HEK293 (cell line): Measurements from ENCODE around the gene FAM120A.

Source experiments
- CTCF ChIA-PET: fragments of 350-600 bp; formaldehyde crosslinking; extraction: SDS; loops from one replicate; lab custom pipeline; 2021; ENCODE audit warnings: antibody characterized with exemption; lab: Yijun Ruan, JAX
- POLR2A ChIA-PET: fragments of 300-600 bp; formaldehyde crosslinking; extraction: SDS; loops from one replicate; lab custom pipeline; 2020; ENCODE audit warnings: antibody characterized with exemption, inconsistent platforms; lab: Yijun Ruan, JAX
- H3K27ac ChIP-seq: fragments of 200-500 bp; sonication (Bioruptor generic); 2 replicates; pipeline ENCODE4 v1.5.1; 2014; ENCODE audit warnings: low read depth, low read length, control low read depth, inconsistent platforms; ENCODE audit errors: extremely low read depth
- H3K36me3 ChIP-seq, 2 experiments: fragments of 200-500 bp in 1 of 2; sonication (Bioruptor generic) in 1 of 2; 1 replicate in 1 of 2; 2 replicates in 1 of 2; pipeline ENCODE4 v1.5.1; 2014 to 2017; ENCODE audit warnings: inconsistent platforms in 2 of 2, low read length in 2 of 2; ENCODE audit not compliant: control insufficient read depth in 2 of 2, insufficient read depth in 1 of 2
- H3K4me1 ChIP-seq: fragments of 200-500 bp; sonication (Bioruptor generic); 2 replicates; pipeline ENCODE4 v1.5.1; 2014; ENCODE audit warnings: mild to moderate bottlenecking, low read length, inconsistent platforms; ENCODE audit not compliant: control insufficient read depth, insufficient read depth
- H3K4me3 ChIP-seq: 2 replicates; pipeline ENCODE4 v1.5.1; 2011; ENCODE audit warnings: low read depth, mild to moderate bottlenecking, control low read depth, low read length, moderate library complexity
- H3K9me3 ChIP-seq: fragments of 200-500 bp; sonication (Bioruptor generic); 2 replicates; pipeline ENCODE4 v1.5.1; 2014; ENCODE audit warnings: low read depth, low read length, inconsistent platforms; ENCODE audit not compliant: control insufficient read depth, insufficient read depth
- BCL11A ChIP-seq: fragments of 450-650 bp; formaldehyde crosslinking; IDR thresholded peaks from 2 replicates; pipeline ENCODE4 v1.5.1; 2016; ENCODE audit warnings: low read depth, missing biosample characterization, missing genetic modification characterization
- FEZF1 ChIP-seq: fragments of 450-650 bp; formaldehyde crosslinking; IDR thresholded peaks from 2 replicates; pipeline ENCODE4 v1.5.1; 2016; ENCODE audit warnings: missing biosample characterization, missing genetic modification characterization
- HOXC10 ChIP-seq: sonication (generic); formaldehyde crosslinking; IDR thresholded peaks from 2 replicates; pipeline ENCODE4 v1.8.1; 2023; ENCODE audit warnings: mild to moderate bottlenecking, missing genetic modification reagents
- TCF7L2 ChIP-seq: IDR thresholded peaks from 2 replicates; pipeline ENCODE4 v1.6.1; 2011; ENCODE audit warnings: low read depth, mild to moderate bottlenecking, inconsistent platforms, low read length, moderate library complexity, borderline replicate concordance
- ZBTB8A ChIP-seq: fragments of 450-650 bp; formaldehyde crosslinking; IDR thresholded peaks from 2 replicates; pipeline ENCODE4 v1.5.1; 2016; ENCODE audit warnings: missing biosample characterization, missing genetic modification characterization
- ZNF114 ChIP-seq: fragments of 450-650 bp; formaldehyde crosslinking; IDR thresholded peaks from 2 replicates; pipeline ENCODE4 v1.5.0; 2017; ENCODE audit warnings: missing biosample characterization, missing genetic modification characterization
- ZNF133 ChIP-seq: fragments of 450-650 bp; formaldehyde crosslinking; IDR thresholded peaks from 2 replicates; pipeline ENCODE4 v1.5.1; 2016; ENCODE audit warnings: missing biosample characterization, missing genetic modification characterization
- ZNF174 ChIP-seq: fragments of 450-650 bp; formaldehyde crosslinking; IDR thresholded peaks from 2 replicates; pipeline ENCODE4 v1.5.0; 2017; ENCODE audit warnings: missing biosample characterization, mild to moderate bottlenecking, missing genetic modification characterization
- ZNF266 ChIP-seq: fragments of 450-650 bp; formaldehyde crosslinking; IDR thresholded peaks from 2 replicates; pipeline ENCODE4 v1.5.1; 2016; ENCODE audit warnings: missing biosample characterization, missing genetic modification characterization, low read depth
- ZNF341 ChIP-seq: fragments of 450-650 bp; formaldehyde crosslinking; IDR thresholded peaks from 2 replicates; pipeline ENCODE4; 2016; ENCODE audit warnings: low read depth, missing biosample characterization, missing genetic modification characterization
- ZNF366 ChIP-seq: fragments of 450-650 bp; formaldehyde crosslinking; conservative IDR thresholded peaks from 2 replicates; pipeline ENCODE4 v1.5.1; 2016; ENCODE audit warnings: missing biosample characterization, missing genetic modification characterization
- ZNF514 ChIP-seq: fragments of 450-650 bp; formaldehyde crosslinking; IDR thresholded peaks from 2 replicates; pipeline ENCODE4 v1.5.1; 2016; ENCODE audit warnings: missing biosample characterization, missing genetic modification characterization
- ZNF529 ChIP-seq: fragments of 450-650 bp; formaldehyde crosslinking; IDR thresholded peaks from 2 replicates; pipeline ENCODE4 v1.5.1; 2017; ENCODE audit warnings: missing genetic modification characterization, missing biosample characterization; ENCODE audit not compliant: insufficient replicate concordance
- ZNF530 ChIP-seq: fragments of 450-650 bp; formaldehyde crosslinking; IDR thresholded peaks from 2 replicates; pipeline ENCODE4 v1.5.1; 2016; ENCODE audit warnings: low read depth, missing biosample characterization, missing genetic modification characterization
- ZNF555 ChIP-seq: fragments of 450-650 bp; formaldehyde crosslinking; conservative IDR thresholded peaks from 2 replicates; pipeline ENCODE4 v1.5.1; 2017; ENCODE audit warnings: missing biosample characterization, mild to moderate bottlenecking, missing genetic modification characterization, inconsistent platforms
- ZNF792 ChIP-seq: fragments of 450-650 bp; formaldehyde crosslinking; IDR thresholded peaks from 2 replicates; pipeline ENCODE4 v1.5.1; 2016; ENCODE audit warnings: missing biosample characterization, missing genetic modification characterization
- TF ChIP-seq, protein P1 (sequence below): fragments of 450-650 bp; formaldehyde crosslinking; IDR thresholded peaks from 2 replicates; pipeline ENCODE4; 2016; ENCODE audit warnings: missing biosample characterization, missing genetic modification characterization
- TF ChIP-seq, protein P2 (sequence below): fragments of 450-650 bp; formaldehyde crosslinking; IDR thresholded peaks from 2 replicates; pipeline ENCODE4 v1.5.1; 2016; ENCODE audit warnings: missing biosample characterization, missing genetic modification characterization
- TF ChIP-seq, protein P3 (sequence below): fragments of 450-650 bp; IDR thresholded peaks from 2 replicates; pipeline ENCODE4 v1.5.1; 2018; ENCODE audit warnings: missing biosample characterization, mild to moderate bottlenecking, missing genetic modification characterization
- TF ChIP-seq, protein P4 (sequence below): fragments of 450-650 bp; formaldehyde crosslinking; IDR thresholded peaks from 2 replicates; pipeline ENCODE4 v1.5.1; 2016; ENCODE audit warnings: missing biosample characterization, missing genetic modification characterization

The FAM120A gene

DNA sequence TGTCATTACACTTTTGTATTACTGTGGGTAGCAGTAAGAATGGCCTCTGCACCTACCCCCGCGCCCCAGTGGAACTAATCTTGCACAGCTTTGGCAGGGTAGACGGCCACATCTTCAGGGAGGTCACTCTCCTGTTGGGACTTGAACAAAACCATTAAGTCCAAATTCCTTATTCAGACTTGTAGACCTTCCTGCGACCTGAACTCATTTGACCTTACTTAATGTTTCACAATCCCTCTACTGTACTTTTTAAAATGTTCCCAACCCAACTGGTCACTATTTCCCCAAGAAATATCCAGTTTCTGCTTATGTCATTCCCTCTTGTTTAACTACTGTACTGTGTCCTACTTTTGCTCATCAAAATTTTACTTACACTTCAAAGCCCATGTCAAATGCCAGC, 7.2 kb downstream of the FAM120A start:
- no peaks in the 10 kb centered on the region for H3K9me3 ChIP-seq
- ChIA-PET POLR2A (no interaction called here), CTCF (no interaction called here)
- no peak overlapping the region for H3K4me3 ChIP-seq
- TF ChIP-seq ZNF366 (tag by site-specific recombination) (no peak), BCL11A (tag by site-specific recombination) (no peak), ZNF114 (no peak), ZNF133 (no peak), HOXC10 (CRISPR knock-in tag) (no peak), ZBTB8A (tag by site-specific recombination) (no peak)
- H3K4me1 ChIP-seq, result peaks cover 13% of the 10 kb centered on the region
- H3K27ac ChIP-seq, result no peak overlapping the region
- peaks cover 0 to 3% of the 10 kb centered on the region in 2 experiments; a peak in 1 of 3 replicates for H3K36me3 ChIP-seq

DNA sequence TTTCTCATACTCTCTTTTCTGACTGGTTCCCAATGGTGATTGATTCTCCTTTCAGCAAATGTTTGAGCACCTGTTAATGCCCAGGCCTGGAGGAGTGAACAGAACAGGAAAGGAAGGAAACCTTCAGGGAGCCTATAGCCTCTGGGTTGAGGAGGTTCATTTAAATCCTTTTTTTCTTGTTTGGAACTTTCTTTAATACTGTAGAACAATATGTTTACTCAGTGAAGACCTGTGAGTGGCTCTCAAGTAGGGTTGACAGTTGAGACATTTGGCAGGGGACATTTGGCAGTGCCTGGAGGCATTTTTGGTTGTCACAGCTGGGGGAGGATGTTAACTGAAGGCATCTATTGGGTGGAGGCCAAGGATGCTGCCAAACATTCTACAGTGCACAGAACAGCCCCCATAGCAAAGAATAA, 8.0 kb downstream of the FAM120A start:
- H3K36me3 ChIP-seq, result peaks cover 0 to 3% of the 10 kb centered on the region in 2 experiments; a peak in 1 of 3 replicates

DNA sequence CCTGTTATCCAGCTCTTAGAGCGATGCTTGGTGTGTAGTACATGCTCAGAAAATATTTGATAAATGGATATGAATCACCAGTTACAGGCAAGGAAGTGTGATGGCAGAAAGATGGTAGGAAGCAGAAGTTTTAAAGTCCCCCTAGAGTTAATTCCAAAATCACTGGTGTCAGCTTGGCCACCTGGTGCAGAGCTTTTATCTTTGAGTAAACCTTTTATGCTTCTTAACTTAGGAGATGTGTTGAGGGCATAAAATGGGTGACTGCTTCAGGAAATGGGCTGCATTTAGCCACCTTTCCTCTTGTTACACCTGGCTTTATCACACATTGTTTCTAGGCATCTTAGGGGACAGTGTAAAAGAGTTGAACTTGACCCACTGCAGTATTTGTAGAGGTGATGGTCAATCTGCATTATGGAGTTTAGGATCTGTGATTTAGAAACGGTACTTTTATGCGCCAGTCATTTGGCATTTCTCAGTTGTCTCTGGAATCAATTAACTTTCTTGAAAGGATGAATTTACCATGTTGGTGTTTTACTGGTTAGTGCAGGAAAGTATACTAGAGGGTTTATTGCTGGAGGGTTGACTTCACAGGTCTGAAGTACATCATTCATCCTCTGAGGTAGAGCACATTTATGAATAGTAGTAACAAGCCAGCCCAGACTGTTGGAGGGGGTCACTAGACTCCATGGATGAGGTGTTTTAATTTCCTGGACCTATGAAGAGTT, 9.4 kb downstream of the FAM120A start:
- Histone ChIP-seq H3K9me3 (no peaks in the 10 kb centered on the region), H3K36me3 (no peaks in the 10 kb centered on the region), H3K27ac (no peak overlapping the region), H3K4me3 (no peak overlapping the region), H3K4me1 (peaks cover 26% of the 10 kb centered on the region)
- ChIA-PET POLR2A (no interaction called here), CTCF (interaction anchor here (0.7 to 1.4 kb wide), 2 partner anchors 11 to 308 kb away, joined by 3 to 4 read pairs; no protein-coding TSS in a partner anchor)
- TF ChIP-seq, protein P1, sequence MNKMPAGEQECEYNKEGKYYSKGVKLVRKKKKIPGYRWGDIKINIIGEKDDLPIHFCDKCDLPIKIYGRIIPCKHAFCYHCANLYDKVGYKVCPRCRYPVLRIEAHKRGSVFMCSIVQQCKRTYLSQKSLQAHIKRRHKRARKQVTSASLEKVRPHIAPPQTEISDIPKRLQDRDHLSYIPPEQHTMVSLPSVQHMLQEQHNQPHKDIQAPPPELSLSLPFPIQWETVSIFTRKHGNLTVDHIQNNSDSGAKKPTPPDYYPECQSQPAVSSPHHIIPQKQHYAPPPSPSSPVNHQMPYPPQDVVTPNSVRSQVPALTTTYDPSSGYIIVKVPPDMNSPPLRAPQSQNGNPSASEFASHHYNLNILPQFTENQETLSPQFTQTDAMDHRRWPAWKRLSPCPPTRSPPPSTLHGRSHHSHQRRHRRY (tag by site-specific recombination), result no peak
- TF ChIP-seq ZNF514 (tag by site-specific recombination) (no peak), ZNF555 (tag by site-specific recombination) (no peak), ZNF792 (tag by site-specific recombination) (no peak), TCF7L2 (no peak), ZNF529 (tag by site-specific recombination) (no peak), ZNF266 (tag by site-specific recombination) (no peak), ZNF530 (tag by site-specific recombination) (no peak), ZNF174 (no peak)
- TF ChIP-seq, protein P2, sequence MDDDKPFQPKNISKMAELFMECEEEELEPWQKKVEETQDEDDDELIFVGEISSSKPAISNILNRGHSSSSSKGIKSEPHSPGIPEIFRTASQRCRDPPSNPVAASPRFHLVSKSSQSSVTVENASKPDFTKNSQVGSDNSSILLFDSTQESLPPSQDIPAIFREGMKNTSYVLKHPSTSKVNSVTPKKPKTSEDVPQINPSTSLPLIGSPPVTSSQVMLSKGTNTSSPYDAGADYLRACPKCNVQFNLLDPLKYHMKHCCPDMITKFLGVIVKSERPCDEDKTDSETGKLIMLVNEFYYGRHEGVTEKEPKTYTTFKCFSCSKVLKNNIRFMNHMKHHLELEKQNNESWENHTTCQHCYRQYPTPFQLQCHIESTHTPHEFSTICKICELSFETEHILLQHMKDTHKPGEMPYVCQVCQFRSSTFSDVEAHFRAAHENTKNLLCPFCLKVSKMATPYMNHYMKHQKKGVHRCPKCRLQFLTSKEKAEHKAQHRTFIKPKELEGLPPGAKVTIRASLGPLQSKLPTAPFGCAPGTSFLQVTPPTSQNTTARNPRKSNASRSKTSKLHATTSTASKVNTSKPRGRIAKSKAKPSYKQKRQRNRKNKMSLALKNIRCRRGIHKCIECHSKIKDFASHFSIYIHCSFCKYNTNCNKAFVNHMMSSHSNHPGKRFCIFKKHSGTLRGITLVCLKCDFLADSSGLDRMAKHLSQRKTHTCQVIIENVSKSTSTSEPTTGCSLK (tag by site-specific recombination), result no peak
- TF ChIP-seq, protein P3, sequence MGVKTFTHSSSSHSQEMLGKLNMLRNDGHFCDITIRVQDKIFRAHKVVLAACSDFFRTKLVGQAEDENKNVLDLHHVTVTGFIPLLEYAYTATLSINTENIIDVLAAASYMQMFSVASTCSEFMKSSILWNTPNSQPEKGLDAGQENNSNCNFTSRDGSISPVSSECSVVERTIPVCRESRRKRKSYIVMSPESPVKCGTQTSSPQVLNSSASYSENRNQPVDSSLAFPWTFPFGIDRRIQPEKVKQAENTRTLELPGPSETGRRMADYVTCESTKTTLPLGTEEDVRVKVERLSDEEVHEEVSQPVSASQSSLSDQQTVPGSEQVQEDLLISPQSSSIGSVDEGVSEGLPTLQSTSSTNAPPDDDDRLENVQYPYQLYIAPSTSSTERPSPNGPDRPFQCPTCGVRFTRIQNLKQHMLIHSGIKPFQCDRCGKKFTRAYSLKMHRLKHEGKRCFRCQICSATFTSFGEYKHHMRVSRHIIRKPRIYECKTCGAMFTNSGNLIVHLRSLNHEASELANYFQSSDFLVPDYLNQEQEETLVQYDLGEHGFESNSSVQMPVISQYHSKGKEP (tag by site-specific recombination), result no peak

More for the DNA sequence above, 8.0 kb downstream of the FAM120A start:
- H3K9me3 ChIP-seq, result no peaks in the 10 kb centered on the region
- H3K27ac ChIP-seq, result no peak overlapping the region
- H3K4me1 ChIP-seq, result peaks cover 19% of the 10 kb centered on the region
- H3K4me3 ChIP-seq, result no peak overlapping the region
- TF ChIP-seq FEZF1 (tag by site-specific recombination) (peak; percentile 34; the same call in 1 of the 2 replicates), ZNF341 (tag by site-specific recombination) (peak; percentile 52; the same call in 1 of the 2 replicates)
- TF ChIP-seq, protein P4, sequence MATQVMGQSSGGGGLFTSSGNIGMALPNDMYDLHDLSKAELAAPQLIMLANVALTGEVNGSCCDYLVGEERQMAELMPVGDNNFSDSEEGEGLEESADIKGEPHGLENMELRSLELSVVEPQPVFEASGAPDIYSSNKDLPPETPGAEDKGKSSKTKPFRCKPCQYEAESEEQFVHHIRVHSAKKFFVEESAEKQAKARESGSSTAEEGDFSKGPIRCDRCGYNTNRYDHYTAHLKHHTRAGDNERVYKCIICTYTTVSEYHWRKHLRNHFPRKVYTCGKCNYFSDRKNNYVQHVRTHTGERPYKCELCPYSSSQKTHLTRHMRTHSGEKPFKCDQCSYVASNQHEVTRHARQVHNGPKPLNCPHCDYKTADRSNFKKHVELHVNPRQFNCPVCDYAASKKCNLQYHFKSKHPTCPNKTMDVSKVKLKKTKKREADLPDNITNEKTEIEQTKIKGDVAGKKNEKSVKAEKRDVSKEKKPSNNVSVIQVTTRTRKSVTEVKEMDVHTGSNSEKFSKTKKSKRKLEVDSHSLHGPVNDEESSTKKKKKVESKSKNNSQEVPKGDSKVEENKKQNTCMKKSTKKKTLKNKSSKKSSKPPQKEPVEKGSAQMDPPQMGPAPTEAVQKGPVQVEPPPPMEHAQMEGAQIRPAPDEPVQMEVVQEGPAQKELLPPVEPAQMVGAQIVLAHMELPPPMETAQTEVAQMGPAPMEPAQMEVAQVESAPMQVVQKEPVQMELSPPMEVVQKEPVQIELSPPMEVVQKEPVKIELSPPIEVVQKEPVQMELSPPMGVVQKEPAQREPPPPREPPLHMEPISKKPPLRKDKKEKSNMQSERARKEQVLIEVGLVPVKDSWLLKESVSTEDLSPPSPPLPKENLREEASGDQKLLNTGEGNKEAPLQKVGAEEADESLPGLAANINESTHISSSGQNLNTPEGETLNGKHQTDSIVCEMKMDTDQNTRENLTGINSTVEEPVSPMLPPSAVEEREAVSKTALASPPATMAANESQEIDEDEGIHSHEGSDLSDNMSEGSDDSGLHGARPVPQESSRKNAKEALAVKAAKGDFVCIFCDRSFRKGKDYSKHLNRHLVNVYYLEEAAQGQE (tag by site-specific recombination), result no peak
- ChIA-PET POLR2A (no interaction called here), CTCF (interaction anchor here (1.4 kb wide), 1 partner anchor 12 kb away, joined by 4 read pairs; no protein-coding TSS in a partner anchor)
